Tibial nerve (tissue), 4 donors: ENCODE results near the gene IMP3. TPM values are rescaled to one million over a fixed set of nuclear protein-coding genes. Genes with fewer than 3 reads are reported as not detected.

Experiments used
- DNase-seq, 2 donors: peaks; one replicate each; pipeline ENCODE4 v3.0.0-alpha.2; 2019; ENCODE audit warnings: low spot score in 2 of 2
- H3K27ac ChIP-seq, 4 donors: fragments of 200-600 bp; sonication (generic) in 3 of 4; one replicate each; pipeline ENCODE4 v1.5.1; 2017 to 2019; ENCODE audit warnings: mild to moderate bottlenecking in 1 of 4
- H3K27me3 ChIP-seq, 2 donors: fragments of 200-600 bp; sonication (generic) in 1 of 2; one replicate each; pipeline versions ENCODE4 v1.5.1 to v1.6.0; 2017 to 2019
- H3K36me3 ChIP-seq, 3 donors: fragments of 200-600 bp; sonication (generic); one replicate each; pipeline ENCODE4 v1.5.1; 2018 to 2019
- H3K4me1 ChIP-seq, 4 donors: fragments of 200-600 bp; sonication (generic) in 3 of 4; one replicate each; pipeline ENCODE4 v1.5.1; 2017 to 2019
- H3K4me3 ChIP-seq, 4 donors: fragments of 200-600 bp; sonication (generic) in 3 of 4; one replicate each; pipeline ENCODE4 v1.5.1; 2017 to 2019; ENCODE audit warnings: mild to moderate bottlenecking in 1 of 4, moderate library complexity in 1 of 4
- H3K9me3 ChIP-seq, 4 donors: fragments of 200-600 bp; sonication (generic) in 3 of 4; one replicate each; pipeline ENCODE4 v1.5.1; 2017 to 2019
- CTCF ChIP-seq, 5 experiments: fragments of 200-600 bp in 3 of 5; fragments of 450-650 bp in 2 of 5; sonication (generic) in 3 of 5; IDR thresholded peaks; one replicate each; pipeline ENCODE4 v1.5.1; 2016 to 2019; ENCODE audit warnings: antibody characterized with exemption in 5 of 5, mild to moderate bottlenecking in 3 of 5, moderate library complexity in 2 of 5
- EP300 ChIP-seq, 2 donors: sonication (generic); formaldehyde crosslinking; IDR thresholded peaks; one replicate each; pipeline ENCODE4 v1.6.1; 2017; ENCODE audit warnings: antibody characterized with exemption in 2 of 2, mild to moderate bottlenecking in 1 of 2
- POLR2A ChIP-seq, 2 donors: fragments of 450-650 bp; IDR thresholded peaks; one replicate each; pipeline ENCODE4 v1.6.1; 2017; ENCODE audit warnings: antibody characterized with exemption in 2 of 2, mild to moderate bottlenecking in 2 of 2, moderate library complexity in 2 of 2
- WGBS, 2 donors: methylation state at CpG; one replicate each; pipeline ENCODE4 v1.1.5; 2018; 5-methylcytosine and 5-hydroxymethylcytosine counted together
- total RNA-seq, 4 donors: library from RNA; depleted of rRNA; stranded (reverse); fragments of >200 nt; gene quantifications; one replicate each; pipeline ENCODE4 v1.1.0, GENCODE V29; 2016

Gene IMP3
- total RNA-seq, 4 donors from 2014 or later: 163 to 179 (median 170) TPM

GRCh38 chr15:75654201-75654907 lies 14.3 kb upstream of the IMP3 start:
- WGBS, 2 donors: 67 to 71% methylated on average over 3 to 4 of the region's 4 CpGs
- Histone ChIP-seq H3K27me3 (no peaks in the 10 kb centered on the region), H3K36me3 (peaks cover 0 to 72% (median 5%) of the 10 kb centered on the region in 3 donors), H3K9me3 (no peaks in the 10 kb centered on the region), H3K4me3 (no peak overlapping the region), H3K27ac (peak overlapping the region in 1 of 4 donors; percentile 41), H3K4me1 (peaks cover 0 to 91% (median 59%) of the 10 kb centered on the region in 4 donors)
- no peak for TF ChIP-seq CTCF (IDR thresholded peaks at IDR 0.05)
- no peak for TF ChIP-seq POLR2A (IDR thresholded peaks at IDR 0.05)
- no peak for TF ChIP-seq EP300 (IDR thresholded peaks at IDR 0.05)
- no peak for DNase-seq

DNA sequence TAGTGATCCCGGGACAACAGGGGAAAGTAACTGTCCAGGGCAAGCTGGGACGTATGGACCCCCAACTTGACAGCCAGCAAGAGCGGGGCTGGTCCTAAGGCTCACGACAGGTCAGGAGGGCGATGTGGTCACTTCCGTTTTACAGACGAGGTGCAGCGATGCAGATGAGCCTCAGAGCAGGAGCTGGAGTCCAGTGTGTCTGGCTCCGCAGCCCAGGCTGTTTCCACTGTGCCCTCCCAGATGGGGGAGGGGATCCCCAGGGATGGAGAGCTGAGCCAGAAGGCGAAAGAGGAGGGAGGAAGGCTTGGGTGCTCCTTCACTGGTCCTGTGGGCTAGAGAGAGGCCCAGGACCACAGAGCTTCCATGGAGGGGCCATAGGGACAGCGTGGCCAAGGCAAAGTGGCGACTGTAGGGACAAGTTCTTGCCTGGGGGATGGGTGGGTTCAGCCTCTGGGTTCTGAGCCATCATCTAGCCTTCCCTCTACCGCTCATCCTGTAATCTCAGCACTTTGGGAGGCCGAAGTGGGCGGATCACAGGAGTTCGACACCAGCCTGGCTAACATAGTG lies 13.4 kb upstream of the IMP3 start:
- H3K36me3 ChIP-seq: peaks cover 0 to 66% (median 5%) of the 10 kb centered on the region in 3 donors
- no peaks in the 10 kb centered on the region for H3K9me3 ChIP-seq
- H3K27me3 ChIP-seq: no peaks in the 10 kb centered on the region
- no peak for DNase-seq
- peaks cover 0 to 91% (median 58%) of the 10 kb centered on the region in 4 donors for H3K4me1 ChIP-seq
- peak overlapping the region in 3 of 4 donors; percentile 58 to 96 (median 74) for H3K27ac ChIP-seq
- TF ChIP-seq POLR2A (IDR thresholded peaks at IDR 0.05): no peak
- no peak for TF ChIP-seq EP300 (IDR thresholded peaks at IDR 0.05)
- no peak for TF ChIP-seq CTCF (IDR thresholded peaks at IDR 0.05)
- 60 to 64% methylated on average over 16 of the region's 16 CpGs for WGBS, 2 donors
- peak overlapping the region in 1 of 4 donors; percentile 74 for H3K4me3 ChIP-seq

- peak overlapping the region in 3 of 4 donors; percentile 58 to 96 (median 74) for H3K27ac ChIP-seq
- no peaks in the 10 kb centered on the region for H3K27me3 ChIP-seq
- H3K4me1 ChIP-seq: peaks cover 0 to 80% (median 57%) of the 10 kb centered on the region in 4 donors
- peaks cover 0 to 51% (median 0%) of the 10 kb centered on the region in 3 donors for H3K36me3 ChIP-seq
- no peaks in the 10 kb centered on the region for H3K9me3 ChIP-seq
- no peak for DNase-seq
- no peak for TF ChIP-seq CTCF (IDR thresholded peaks at IDR 0.05)
- TF ChIP-seq EP300 (IDR thresholded peaks at IDR 0.05): no peak
- no peak for TF ChIP-seq POLR2A (IDR thresholded peaks at IDR 0.05)
- WGBS, 2 donors: 67 to 71% methylated on average over 2 of the region's 2 CpGs
- peak overlapping the region in 3 of 4 donors; percentile 13 to 74 (median 31) for H3K4me3 ChIP-seq
Observed at GRCh38 chr15:75651810-75652543, 12.0 kb upstream of the IMP3 start.

- peak overlapping the region in 3 of 4 donors; percentile 58 to 96 (median 89) for H3K27ac ChIP-seq
- TF ChIP-seq CTCF (IDR thresholded peaks at IDR 0.05) (no peak), EP300 (IDR thresholded peaks at IDR 0.05) (no peak), POLR2A (IDR thresholded peaks at IDR 0.05) (no peak)
- H3K36me3 ChIP-seq: peaks cover 0 to 43% (median 0%) of the 10 kb centered on the region in 3 donors
- 28 to 30% methylated on average over 8 to 9 of the region's 9 CpGs for WGBS, 2 donors
- H3K4me1 ChIP-seq: peaks cover 0 to 84% (median 64%) of the 10 kb centered on the region in 4 donors
- no peaks in the 10 kb centered on the region for H3K27me3 ChIP-seq
- no peak for DNase-seq
- no peaks in the 10 kb centered on the region for H3K9me3 ChIP-seq
- H3K4me3 ChIP-seq: peak overlapping the region in 3 of 4 donors; percentile 26 to 74 (median 31)
Observed at GRCh38 chr15:75650908-75651809, 11.1 kb upstream of the IMP3 start.
